ENCODE results near the gene OR10P1. TPM values are rescaled to one million over a fixed set of nuclear protein-coding genes. Genes with fewer than 3 reads are reported as not detected.
A peak's percentile ranks its signal among the peaks of the same experiment; 100 is the strongest.

Gene OR10P1
- total RNA-seq, 3 donors from 2014 or later (not counting 1 experiment from before 2014, with no cell fraction given) = not detected

DNA sequence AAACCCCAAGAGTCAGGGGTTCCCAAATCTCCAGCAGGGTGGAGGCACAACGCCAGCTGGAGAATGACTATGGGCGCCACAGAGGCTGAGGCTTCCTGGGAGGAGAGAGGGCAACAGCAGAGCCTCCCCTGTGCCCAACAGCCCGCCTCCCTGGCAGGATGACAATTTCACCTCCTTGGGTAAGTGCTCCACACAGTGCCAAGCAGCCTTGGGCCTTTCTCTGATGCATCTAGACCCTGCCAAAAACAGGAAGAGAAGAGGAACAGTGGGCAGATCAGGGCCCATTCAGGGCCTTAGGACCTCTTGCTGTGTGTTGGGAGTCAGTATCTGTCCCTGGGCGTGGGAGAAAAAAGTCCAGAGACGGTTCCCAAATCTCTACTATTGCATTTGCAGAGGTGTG lies 5.0 kb upstream of the OR10P1 start:
- H3K27ac ChIP-seq (ENCODE audit: low read length) = no peak overlapping the region
- no peaks in the 10 kb centered on the region for H3K9me3 Mint-ChIP-seq
- peaks cover 0 to 5% of the 10 kb centered on the region in 2 donors for H3K4me1 Mint-ChIP-seq
- DNase-seq = no peak
- ATAC-seq = no peak
- H3K36me3 Mint-ChIP-seq = no peaks in the 10 kb centered on the region
- no peak overlapping the region for H3K4me3 Mint-ChIP-seq
- WGBS (ENCODE audit: insufficient coverage) = 84% methylated on average over 5 of the region's 5 CpGs
- TF ChIP-seq, protein P1, sequence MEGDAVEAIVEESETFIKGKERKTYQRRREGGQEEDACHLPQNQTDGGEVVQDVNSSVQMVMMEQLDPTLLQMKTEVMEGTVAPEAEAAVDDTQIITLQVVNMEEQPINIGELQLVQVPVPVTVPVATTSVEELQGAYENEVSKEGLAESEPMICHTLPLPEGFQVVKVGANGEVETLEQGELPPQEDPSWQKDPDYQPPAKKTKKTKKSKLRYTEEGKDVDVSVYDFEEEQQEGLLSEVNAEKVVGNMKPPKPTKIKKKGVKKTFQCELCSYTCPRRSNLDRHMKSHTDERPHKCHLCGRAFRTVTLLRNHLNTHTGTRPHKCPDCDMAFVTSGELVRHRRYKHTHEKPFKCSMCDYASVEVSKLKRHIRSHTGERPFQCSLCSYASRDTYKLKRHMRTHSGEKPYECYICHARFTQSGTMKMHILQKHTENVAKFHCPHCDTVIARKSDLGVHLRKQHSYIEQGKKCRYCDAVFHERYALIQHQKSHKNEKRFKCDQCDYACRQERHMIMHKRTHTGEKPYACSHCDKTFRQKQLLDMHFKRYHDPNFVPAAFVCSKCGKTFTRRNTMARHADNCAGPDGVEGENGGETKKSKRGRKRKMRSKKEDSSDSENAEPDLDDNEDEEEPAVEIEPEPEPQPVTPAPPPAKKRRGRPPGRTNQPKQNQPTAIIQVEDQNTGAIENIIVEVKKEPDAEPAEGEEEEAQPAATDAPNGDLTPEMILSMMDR (IDR thresholded peaks at IDR 0.05) = no peak
- H3K27me3 ChIP-seq (ENCODE audit: control insufficient read depth, insufficient read depth, low read length) = no peaks in the 10 kb centered on the region
- no peaks in the 10 kb centered on the region for H3K4me1 ChIP-seq (ENCODE audit: control insufficient read depth, insufficient read depth, low read length)
- intact Hi-C loops (cut with micrococcal nuclease) = no loop called here
- peaks cover 14 to 33% of the 10 kb centered on the region in 2 donors for H3K27me3 Mint-ChIP-seq (ENCODE audit: low read depth in 2 of 2)
- H3K36me3 ChIP-seq (ENCODE audit: control insufficient read depth, insufficient read depth, low read length) = no peaks in the 10 kb centered on the region
- no peaks in the 10 kb centered on the region for H3K9me3 ChIP-seq (ENCODE audit: control insufficient read depth, insufficient read depth, low read length)
- no peak overlapping the region for H3K27ac Mint-ChIP-seq
- H3K4me3 ChIP-seq (ENCODE audit: low read length) = no peak overlapping the region

DNA sequence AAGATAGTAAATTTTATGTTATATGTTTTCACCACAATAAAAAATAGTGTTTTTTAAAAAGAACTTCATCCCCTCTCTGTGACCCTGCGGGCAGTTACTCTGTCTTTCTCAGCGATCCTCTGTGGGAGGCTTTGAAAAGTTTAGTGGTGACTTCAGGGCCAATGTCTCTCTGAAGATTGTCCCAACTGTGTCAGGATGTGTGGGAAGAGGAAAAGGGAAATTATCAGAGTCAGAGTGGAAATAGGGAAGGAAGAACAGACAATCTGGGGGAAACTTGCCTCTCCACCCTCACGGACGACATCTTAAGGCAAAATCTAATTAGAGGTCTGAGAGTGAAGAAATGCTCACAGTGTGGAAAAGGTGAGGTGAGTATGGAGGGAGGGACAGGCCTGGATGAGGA lies 3.5 kb upstream of the OR10P1 start:
- Mint-ChIP-seq H3K4me3 (no peak overlapping the region), H3K4me1 (peaks cover 0 to 10% of the 10 kb centered on the region in 2 donors), H3K36me3 (no peaks in the 10 kb centered on the region), H3K27me3 (ENCODE audit: low read depth in 2 of 2) (peaks cover 27 to 38% of the 10 kb centered on the region in 2 donors), H3K9me3 (no peaks in the 10 kb centered on the region), H3K27ac (no peak overlapping the region)
- Histone ChIP-seq H3K4me1 (ENCODE audit: control insufficient read depth, insufficient read depth, low read length) (no peaks in the 10 kb centered on the region), H3K27ac (ENCODE audit: low read length) (no peak overlapping the region), H3K36me3 (ENCODE audit: control insufficient read depth, insufficient read depth, low read length) (no peaks in the 10 kb centered on the region), H3K4me3 (ENCODE audit: low read length) (no peak overlapping the region), H3K9me3 (ENCODE audit: control insufficient read depth, insufficient read depth, low read length) (no peaks in the 10 kb centered on the region), H3K27me3 (ENCODE audit: control insufficient read depth, insufficient read depth, low read length) (no peaks in the 10 kb centered on the region)
- intact Hi-C loops (cut with micrococcal nuclease) = no loop called here
- no peak for DNase-seq
- 78% methylated on average over 4 of the region's 4 CpGs for WGBS (ENCODE audit: insufficient coverage)
- TF ChIP-seq, protein P1 (IDR thresholded peaks at IDR 0.05) = no peak
- ATAC-seq = no peak

DNA sequence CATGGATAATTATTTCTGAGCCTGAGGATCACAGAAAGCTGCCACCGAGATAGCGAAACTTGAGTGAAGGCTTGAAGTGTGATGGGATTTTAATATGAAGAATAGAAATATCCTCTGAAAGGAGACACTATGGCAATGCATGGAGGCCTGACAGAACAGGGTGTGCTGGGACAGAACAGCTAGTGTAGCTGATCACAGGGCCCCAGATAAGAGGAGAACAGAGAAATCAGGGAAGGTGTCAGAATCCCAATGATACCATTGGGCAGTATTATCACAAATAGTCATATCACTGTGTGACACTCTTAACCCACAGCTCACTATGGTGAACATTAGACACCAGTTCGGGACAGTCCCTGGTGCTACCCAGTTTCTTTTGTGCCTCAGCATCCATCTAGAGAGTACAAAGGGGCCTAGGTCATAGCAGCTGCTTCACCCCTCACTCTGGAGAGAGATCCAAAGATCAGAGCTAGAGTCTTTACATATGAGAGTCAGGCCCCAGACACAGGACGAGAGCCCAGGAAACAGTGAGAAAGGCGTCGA lies 506 bp upstream of the OR10P1 start:
- no peak overlapping the region for H3K27ac ChIP-seq (ENCODE audit: low read length)
- Mint-ChIP-seq H3K4me1 (peaks cover 0 to 4% of the 10 kb centered on the region in 2 donors), H3K27ac (no peak overlapping the region), H3K27me3 (ENCODE audit: low read depth in 2 of 2) (peaks cover 21 to 34% of the 10 kb centered on the region in 2 donors), H3K36me3 (no peaks in the 10 kb centered on the region), H3K4me3 (no peak overlapping the region), H3K9me3 (no peaks in the 10 kb centered on the region)
- DNase-seq (no peak), ATAC-seq (no peak)
- intact Hi-C loops (cut with micrococcal nuclease) = no loop called here
- H3K4me1 ChIP-seq (ENCODE audit: control insufficient read depth, insufficient read depth, low read length) = no peaks in the 10 kb centered on the region
- H3K4me3 ChIP-seq (ENCODE audit: low read length) = no peak overlapping the region
- WGBS (ENCODE audit: insufficient coverage) = 89% methylated on average over 6 of the region's 6 CpGs
- no peaks in the 10 kb centered on the region for H3K27me3 ChIP-seq (ENCODE audit: control insufficient read depth, insufficient read depth, low read length)
- H3K9me3 ChIP-seq (ENCODE audit: control insufficient read depth, insufficient read depth, low read length) = no peaks in the 10 kb centered on the region
- H3K36me3 ChIP-seq (ENCODE audit: control insufficient read depth, insufficient read depth, low read length) = no peaks in the 10 kb centered on the region
- TF ChIP-seq, protein P1 (IDR thresholded peaks at IDR 0.05) = no peak

DNA sequence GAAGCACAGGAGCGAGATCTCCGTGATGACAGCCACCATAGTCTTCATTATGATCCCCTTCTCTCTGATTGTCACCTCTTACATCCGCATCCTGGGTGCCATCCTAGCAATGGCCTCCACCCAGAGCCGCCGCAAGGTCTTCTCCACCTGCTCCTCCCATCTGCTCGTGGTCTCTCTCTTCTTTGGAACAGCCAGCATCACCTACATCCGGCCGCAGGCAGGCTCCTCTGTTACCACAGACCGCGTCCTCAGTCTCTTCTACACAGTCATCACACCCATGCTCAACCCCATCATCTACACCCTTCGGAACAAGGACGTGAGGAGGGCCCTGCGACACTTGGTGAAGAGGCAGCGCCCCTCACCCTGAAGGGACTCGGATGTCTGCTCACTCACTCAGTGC lies 775 bp downstream of the OR10P1 start:
- no peak overlapping the region for H3K4me3 ChIP-seq (ENCODE audit: low read length)
- no peaks in the 10 kb centered on the region for H3K36me3 ChIP-seq (ENCODE audit: control insufficient read depth, insufficient read depth, low read length)
- peaks cover 3% of the 10 kb centered on the region for H3K4me1 ChIP-seq (ENCODE audit: control insufficient read depth, insufficient read depth, low read length)
- Mint-ChIP-seq H3K4me1 (peaks cover 0 to 4% of the 10 kb centered on the region in 2 donors), H3K36me3 (no peaks in the 10 kb centered on the region), H3K4me3 (no peak overlapping the region), H3K27ac (no peak overlapping the region), H3K27me3 (ENCODE audit: low read depth in 2 of 2) (peaks cover 20 to 27% of the 10 kb centered on the region in 2 donors), H3K9me3 (no peaks in the 10 kb centered on the region)
- TF ChIP-seq, protein P1 (IDR thresholded peaks at IDR 0.05) = no peak
- no peaks in the 10 kb centered on the region for H3K9me3 ChIP-seq (ENCODE audit: control insufficient read depth, insufficient read depth, low read length)
- peak in 1 of 2 donors; percentile 52 for DNase-seq
- intact Hi-C loops (cut with micrococcal nuclease) = no loop called here
- ATAC-seq = no peak
- WGBS (ENCODE audit: insufficient coverage) = 88% methylated on average over 15 of the region's 15 CpGs
- no peak overlapping the region for H3K27ac ChIP-seq (ENCODE audit: low read length)
- no peaks in the 10 kb centered on the region for H3K27me3 ChIP-seq (ENCODE audit: control insufficient read depth, insufficient read depth, low read length)

Measured in natural killer cell (primary cell).